GM20431 (cell line): ENCODE results near the gene CTPS2.
"Not testable (repeated sequence)": the region's sequence is repeated elsewhere in the genome, so short reads cannot be mapped to it uniquely, and the experiment has no call there.

ENCODE experiments used
- in situ Hi-C: fragments of 300-500 bp; cut with MseI, MboI; formaldehyde crosslinking; loops from one replicate; pipeline ENCODE4 v1.15.0; 2020; ENCODE audit warnings: low sequenced_read_pairs; ENCODE audit not compliant: unreplicated experiment

Gene CTPS2

GRCh38 chrX:16617382-16617781 is 95.1 kb downstream of the CTPS2 start:
- in situ Hi-C loops = no loop called here

GRCh38 chrX:16612257-16612897 is 100.1 kb downstream of the CTPS2 start:
- in situ Hi-C loops = no loop called here

- in situ Hi-C loops = not testable (repeated sequence)
These were observed 101.8 kb downstream of the CTPS2 start for GRCh38 chrX:16610654-16611053.

GRCh38 chrX:16610121-16610621 is 102.3 kb downstream of the CTPS2 start:
- in situ Hi-C loops = no loop called here

- in situ Hi-C loops = no loop called here
These were observed 106.2 kb downstream of the CTPS2 start for GRCh38 chrX:16606142-16606720.

GRCh38 chrX:16604337-16604736 is 108.1 kb downstream of the CTPS2 start:
- in situ Hi-C loops = no loop called here

GRCh38 chrX:16603822-16604221 is 108.6 kb downstream of the CTPS2 start:
- in situ Hi-C loops = no loop called here

GRCh38 chrX:16603235-16603634 is 109.2 kb downstream of the CTPS2 start:
- in situ Hi-C loops = not testable (repeated sequence)

- in situ Hi-C loops = no loop called here
These were observed 110.6 kb downstream of the CTPS2 start for GRCh38 chrX:16601885-16602284.

GRCh38 chrX:16594490-16594889 is 118.0 kb downstream of the CTPS2 start:
- in situ Hi-C loops = no loop called here

- in situ Hi-C loops = no loop called here
These were observed 118.7 kb downstream of the CTPS2 start for GRCh38 chrX:16593801-16594200.

GRCh38 chrX:16592194-16592770 is 120.2 kb downstream of the CTPS2 start:
- in situ Hi-C loops = no loop called here

GRCh38 chrX:16589826-16590225 is 122.6 kb downstream of the CTPS2 start:
- in situ Hi-C loops = no loop called here

GRCh38 chrX:16589211-16589610 is 123.3 kb downstream of the CTPS2 start:
- in situ Hi-C loops = no loop called here

GRCh38 chrX:16588266-16588665 is 124.2 kb downstream of the CTPS2 start:
- in situ Hi-C loops = no loop called here

- in situ Hi-C loops = no loop called here
These were observed 124.6 kb downstream of the CTPS2 start for GRCh38 chrX:16587836-16588235.

GRCh38 chrX:16586377-16587112 is 125.9 kb downstream of the CTPS2 start:
- in situ Hi-C loops = no loop called here

- in situ Hi-C loops = no loop called here
These were observed 126.7 kb downstream of the CTPS2 start for GRCh38 chrX:16585486-16586376.

GRCh38 chrX:16580004-16580797 is 132.3 kb downstream of the CTPS2 start:
- in situ Hi-C loops = not testable (repeated sequence)
